Karpas-422 (cell line): Measurements from ENCODE around the gene BTBD7. TPM values are rescaled to one million over a fixed set of nuclear protein-coding genes. Genes with fewer than 3 reads are reported as not detected.

Experiments
- DNase-seq: peaks from one replicate; pipeline ENCODE4 v3.0.0-alpha.2; 2015
- H2AFZ ChIP-seq: fragments of 200-600 bp; sonication (generic); 2 replicates; pipeline ENCODE4 v1.6.1; 2014; ENCODE audit warnings: antibody characterized with exemption, low read length, mixed read lengths
- H3K27ac ChIP-seq: fragments of 200-600 bp; sonication (generic); 2 replicates; pipeline ENCODE4 v1.5.1; 2014; ENCODE audit warnings: mild to moderate bottlenecking, low read length, moderate library complexity
- H3K27me3 ChIP-seq: fragments of 200-600 bp; sonication (generic); 2 replicates; pipeline ENCODE4 v1.6.1; 2014; ENCODE audit warnings: low read length, mixed read lengths
- H3K36me3 ChIP-seq: fragments of 200-600 bp; sonication (generic); 2 replicates; pipeline ENCODE4 v1.6.1; 2014; ENCODE audit warnings: low read length, mixed read lengths; ENCODE audit not compliant: insufficient read depth
- H3K4me1 ChIP-seq: fragments of 200-600 bp; sonication (generic); 2 replicates; pipeline ENCODE4 v1.6.1; 2014; ENCODE audit warnings: mild to moderate bottlenecking, low read length, mixed read lengths
- H3K4me2 ChIP-seq: fragments of 200-600 bp; sonication (generic); 2 replicates; pipeline ENCODE4 v1.6.1; 2014; ENCODE audit warnings: low read length, low read depth, mild to moderate bottlenecking; ENCODE audit not compliant: poor library complexity, severe bottlenecking
- H3K4me3 ChIP-seq: fragments of 200-600 bp; sonication (generic); 2 replicates; pipeline ENCODE4 v1.5.1; 2014; ENCODE audit warnings: mild to moderate bottlenecking, antibody characterized with exemption, low read length, mixed read lengths
- H3K79me2 ChIP-seq: fragments of 200-600 bp; sonication (generic); 2 replicates; pipeline ENCODE4 v1.6.1; 2014; ENCODE audit warnings: mild to moderate bottlenecking, low read length, mixed read lengths
- H3K9ac ChIP-seq: fragments of 200-600 bp; sonication (generic); 2 replicates; pipeline ENCODE4 v1.6.0; 2014; ENCODE audit warnings: low read length
- H3K9me2 ChIP-seq: fragments of 200-600 bp; sonication (generic), shearing (Covaris generic); replicated peaks from 2 replicates; pipeline ENCODE4 v1.6.0; 2014; ENCODE audit warnings: mild to moderate bottlenecking, low read length, moderate library complexity; ENCODE audit not compliant: insufficient read depth
- H3K9me3 ChIP-seq: fragments of 300-700, 200-600 bp; sonication (generic); 2 replicates; pipeline ENCODE4 v1.6.1; 2014; ENCODE audit warnings: low read length, mixed read lengths
- H4K20me1 ChIP-seq: fragments of 200-600 bp; sonication (generic); 2 replicates; pipeline ENCODE4 v1.6.1; 2014; ENCODE audit warnings: mild to moderate bottlenecking, antibody characterized with exemption, low read length, low read depth; ENCODE audit not compliant: insufficient read depth
- total RNA-seq: library from RNA; depleted of rRNA; stranded (reverse); fragments of >200 nt; shearing (Covaris generic); gene quantifications from 2 replicates; pipeline ENCODE4 v1.2.3, GENCODE V29; 2014; ENCODE audit warnings: low replicate concordance

BTBD7 gene
- total RNA-seq, 1 experiment from 2014 or later, result 27.4 TPM

- H3K36me3 ChIP-seq, result peaks cover 6% of the 10 kb centered on the region; the same call in 1 of the 2 replicates
- peaks cover 36% of the 10 kb centered on the region for H3K4me1 ChIP-seq
- H3K4me2 ChIP-seq, result no peak overlapping the region
- H3K9me2 ChIP-seq, result no peaks in the 10 kb centered on the region
- no peak overlapping the region for H2AFZ ChIP-seq
- no peak overlapping the region for H3K9ac ChIP-seq
- 0 out of 2 replicates have a peak overlapping the region, but pooled peaks have one; percentile 13 for H3K27ac ChIP-seq
- DNase-seq, result no peak
- peaks cover 88% of the 10 kb centered on the region for H3K79me2 ChIP-seq
- no peak overlapping the region for H3K4me3 ChIP-seq
- no peaks in the 10 kb centered on the region for H4K20me1 ChIP-seq
- no peaks in the 10 kb centered on the region for H3K9me3 ChIP-seq
- no peaks in the 10 kb centered on the region for H3K27me3 ChIP-seq
Measured at GRCh38 chr14:93285044-93285443, 47.8 kb downstream of the BTBD7 start.

DNA sequence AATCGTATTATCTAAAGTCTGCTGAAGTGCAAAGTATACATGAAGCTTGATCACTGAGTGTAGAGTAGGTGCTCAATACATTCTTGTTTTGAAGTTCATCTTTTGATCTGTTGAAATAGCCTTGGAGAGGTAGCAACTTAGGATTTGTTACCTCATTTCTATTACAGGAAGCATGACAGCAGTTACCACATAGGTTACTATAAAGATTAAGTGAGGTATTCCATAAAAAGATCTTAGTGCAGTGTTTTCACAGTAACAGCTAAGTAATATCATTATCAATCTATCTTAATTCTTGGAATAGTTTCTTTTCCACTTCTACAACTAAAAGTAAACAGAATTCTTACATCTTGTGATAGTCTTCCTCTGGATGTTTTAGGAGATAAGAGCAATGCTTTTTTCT lies 50.9 kb downstream of the BTBD7 start:
- no peak overlapping the region for H3K4me2 ChIP-seq
- DNase-seq, result no peak
- no peaks in the 10 kb centered on the region; the same call in 1 of the 2 replicates for H3K36me3 ChIP-seq
- H3K27ac ChIP-seq, result no peak overlapping the region
- H3K9me2 ChIP-seq, result no peaks in the 10 kb centered on the region
- no peaks in the 10 kb centered on the region for H4K20me1 ChIP-seq
- peaks cover 90% of the 10 kb centered on the region for H3K79me2 ChIP-seq
- H2AFZ ChIP-seq, result no peak overlapping the region
- no peaks in the 10 kb centered on the region for H3K9me3 ChIP-seq
- H3K4me1 ChIP-seq, result peaks cover 22% of the 10 kb centered on the region
- H3K27me3 ChIP-seq, result no peaks in the 10 kb centered on the region
- H3K4me3 ChIP-seq, result no peak overlapping the region
- H3K9ac ChIP-seq, result no peak overlapping the region

- H2AFZ ChIP-seq, result no peak overlapping the region
- DNase-seq, result no peak
- H3K27me3 ChIP-seq, result no peaks in the 10 kb centered on the region
- no peaks in the 10 kb centered on the region for H3K9me3 ChIP-seq
- H3K4me3 ChIP-seq, result no peak overlapping the region
- peaks cover 14% of the 10 kb centered on the region for H3K4me1 ChIP-seq
- no peak overlapping the region for H3K4me2 ChIP-seq
- no peak overlapping the region for H3K9ac ChIP-seq
- peaks cover 87% of the 10 kb centered on the region for H3K79me2 ChIP-seq
- H3K9me2 ChIP-seq, result no peaks in the 10 kb centered on the region
- H3K27ac ChIP-seq, result no peak overlapping the region
- H3K36me3 ChIP-seq, result no peaks in the 10 kb centered on the region; the same call in 1 of the 2 replicates
- no peaks in the 10 kb centered on the region for H4K20me1 ChIP-seq
Measured at GRCh38 chr14:93280743-93281142, 52.1 kb downstream of the BTBD7 start.

GRCh38 chr14:93276031-93276716 lies 56.7 kb downstream of the BTBD7 start:
- Histone ChIP-seq H3K9ac (no peak overlapping the region), H3K9me2 (no peaks in the 10 kb centered on the region), H3K9me3 (no peaks in the 10 kb centered on the region), H3K27me3 (no peaks in the 10 kb centered on the region), H2AFZ (no peak overlapping the region), H3K27ac (no peak overlapping the region), H3K4me2 (no peak overlapping the region), H3K36me3 (no peaks in the 10 kb centered on the region), H4K20me1 (no peaks in the 10 kb centered on the region), H3K4me3 (no peak overlapping the region), H3K79me2 (peaks cover 82% of the 10 kb centered on the region), H3K4me1 (no peaks in the 10 kb centered on the region)
- DNase-seq, result no peak

- Histone ChIP-seq H2AFZ (no peak overlapping the region), H3K36me3 (no peaks in the 10 kb centered on the region), H3K9me2 (no peaks in the 10 kb centered on the region), H3K9ac (no peak overlapping the region), H3K27me3 (no peaks in the 10 kb centered on the region), H3K4me3 (no peak overlapping the region), H3K4me2 (no peak overlapping the region), H3K79me2 (peaks cover 76% of the 10 kb centered on the region), H3K9me3 (no peaks in the 10 kb centered on the region), H4K20me1 (no peaks in the 10 kb centered on the region), H3K4me1 (no peaks in the 10 kb centered on the region), H3K27ac (no peak overlapping the region)
- no peak for DNase-seq
Measured at GRCh38 chr14:93274055-93274806, 58.6 kb downstream of the BTBD7 start.

DNA sequence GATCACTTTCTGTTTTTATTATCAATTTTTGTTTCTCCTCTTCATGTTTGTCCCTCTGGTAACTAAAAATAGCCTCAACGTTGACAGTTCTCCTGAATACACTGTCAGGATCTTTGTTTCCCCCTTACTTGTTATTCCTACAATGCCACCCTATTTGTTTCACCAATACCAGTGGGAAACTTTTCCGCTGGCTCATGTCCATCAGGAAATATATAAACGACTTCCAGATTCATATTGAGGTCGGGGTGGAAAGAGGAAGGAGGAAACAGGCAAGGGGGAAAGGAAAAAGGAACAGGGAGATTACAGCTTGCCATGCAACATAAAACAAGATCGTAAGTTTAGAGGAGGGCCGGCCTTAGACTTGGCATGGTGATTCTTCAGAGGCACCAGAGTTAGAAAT lies 61.7 kb downstream of the BTBD7 start:
- Histone ChIP-seq H3K79me2 (peaks cover 83% of the 10 kb centered on the region), H2AFZ (no peak overlapping the region), H3K4me1 (no peaks in the 10 kb centered on the region), H3K9ac (no peak overlapping the region), H3K9me2 (no peaks in the 10 kb centered on the region), H3K27ac (no peak overlapping the region), H3K36me3 (no peaks in the 10 kb centered on the region), H3K4me3 (no peak overlapping the region), H3K27me3 (no peaks in the 10 kb centered on the region), H3K4me2 (no peak overlapping the region), H4K20me1 (no peaks in the 10 kb centered on the region), H3K9me3 (no peaks in the 10 kb centered on the region)
- no peak for DNase-seq

DNA sequence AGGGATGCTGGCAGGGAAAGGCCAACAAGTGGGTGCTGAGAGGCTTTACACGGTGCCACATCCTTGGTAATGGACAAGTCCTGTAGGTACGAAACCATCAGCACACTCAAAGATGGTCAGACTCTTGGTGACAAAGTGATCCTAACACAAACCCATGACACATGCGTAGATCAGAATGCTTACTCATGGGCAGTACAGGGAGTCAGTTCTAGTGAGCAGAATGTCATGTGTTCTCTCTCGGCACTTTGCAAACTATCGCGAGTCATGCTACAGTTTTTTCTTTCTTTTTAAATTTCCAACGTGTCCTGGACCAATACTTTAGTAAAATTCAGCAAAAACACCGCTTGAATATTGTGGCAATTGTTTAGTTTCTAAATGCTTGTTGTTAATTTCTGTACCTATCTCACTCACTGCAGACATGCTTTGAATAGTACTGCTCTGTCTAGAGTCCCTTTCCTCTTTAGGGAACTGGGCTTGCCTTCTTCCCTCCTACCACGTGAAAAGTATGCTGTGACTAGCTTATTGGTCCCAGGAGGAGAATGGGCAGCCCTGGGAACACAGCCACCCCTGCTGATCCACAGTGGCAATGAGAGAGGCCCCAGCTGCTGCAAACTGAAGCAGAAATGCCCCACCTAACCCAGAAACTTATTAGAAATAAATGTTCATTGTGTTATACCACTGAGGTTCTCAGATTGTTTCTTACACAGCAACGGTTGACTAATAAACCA lies 63.3 kb downstream of the BTBD7 start:
- no peaks in the 10 kb centered on the region for H3K9me3 ChIP-seq
- no peak overlapping the region for H2AFZ ChIP-seq
- H4K20me1 ChIP-seq, result no peaks in the 10 kb centered on the region
- H3K79me2 ChIP-seq, result peaks cover 87% of the 10 kb centered on the region
- H3K4me3 ChIP-seq, result no peak overlapping the region
- H3K9me2 ChIP-seq, result no peaks in the 10 kb centered on the region
- no peaks in the 10 kb centered on the region for H3K4me1 ChIP-seq
- H3K9ac ChIP-seq, result no peak overlapping the region
- H3K27ac ChIP-seq, result no peak overlapping the region
- H3K4me2 ChIP-seq, result no peak overlapping the region
- no peaks in the 10 kb centered on the region for H3K36me3 ChIP-seq
- no peaks in the 10 kb centered on the region for H3K27me3 ChIP-seq
- DNase-seq, result no peak

GRCh38 chr14:93268406-93268805 lies 64.4 kb downstream of the BTBD7 start:
- no peak overlapping the region for H3K9ac ChIP-seq

More at GRCh38 chr14:93268406-93268805, 64.4 kb downstream of the BTBD7 start:
- no peak overlapping the region for H3K4me2 ChIP-seq
- no peaks in the 10 kb centered on the region for H3K4me1 ChIP-seq
- DNase-seq, result no peak
- H3K4me3 ChIP-seq, result no peak overlapping the region
- no peaks in the 10 kb centered on the region for H3K27me3 ChIP-seq
- no peaks in the 10 kb centered on the region for H3K9me3 ChIP-seq
- H3K27ac ChIP-seq, result no peak overlapping the region
- H3K9me2 ChIP-seq, result no peaks in the 10 kb centered on the region
- peaks cover 87% of the 10 kb centered on the region for H3K79me2 ChIP-seq
- peaks cover 10% of the 10 kb centered on the region; the same call in 1 of the 2 replicates for H3K36me3 ChIP-seq
- no peak overlapping the region for H2AFZ ChIP-seq
- no peaks in the 10 kb centered on the region for H4K20me1 ChIP-seq
